ENCODE data around the gene SLCO3A1. TPM values are rescaled to one million over a fixed set of nuclear protein-coding genes. Genes with fewer than 3 reads are reported as not detected.
"Not testable (repeated sequence)": the region's sequence is repeated elsewhere in the genome, so short reads cannot be mapped to it uniquely, and the experiment has no call there.

SLCO3A1 gene
- total and polyA plus RNA-seq, 2 experiments from 2014 or later: 35.5 to 71.9 TPM

- Histone ChIP-seq H3K4me1 (ENCODE audit: low read depth) (peaks cover 3% of the 10 kb centered on the region), H3K4me3 (no peak overlapping the region), H3K36me3 (no peaks in the 10 kb centered on the region), H3K27me3 (no peaks in the 10 kb centered on the region), H3K9me3 (ENCODE audit: low read depth) (no peaks in the 10 kb centered on the region), H3K27ac (no peak overlapping the region)
- no peak for TF ChIP-seq CTCF (IDR thresholded peaks at IDR 0.05; ENCODE audit: low read depth, low read length)
- DNase-seq (ENCODE audit: low read depth in 1 of 2, low spot score in 1 of 2): peak in 1 of 2 donors; percentile 76
Measured at GRCh38 chr15:92069308-92070250, 216.1 kb downstream of the SLCO3A1 start.

DNA sequence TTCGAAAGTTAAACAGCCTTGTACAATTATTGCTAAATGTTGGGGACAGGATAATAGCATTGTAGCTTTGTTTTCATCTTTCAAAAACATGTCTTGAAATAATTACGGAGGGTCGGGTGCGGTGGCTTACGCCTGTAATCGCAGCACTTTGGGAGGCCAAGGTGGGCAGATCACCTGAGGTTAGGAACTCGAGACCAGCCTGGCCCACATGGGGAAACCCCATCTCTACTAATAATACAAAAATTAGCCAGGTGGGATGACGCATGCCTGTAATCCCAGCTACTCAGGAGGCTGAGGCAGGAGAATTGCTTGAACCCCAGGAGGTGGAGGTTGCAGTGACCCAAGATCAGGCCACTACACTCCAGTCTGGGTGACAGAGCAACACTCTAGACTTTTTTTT, 216.7 kb downstream of the SLCO3A1 start:
- H3K27me3 ChIP-seq; H3K36me3 ChIP-seq; DNase-seq (ENCODE audit: low read depth in 1 of 2, low spot score in 1 of 2); H3K27ac ChIP-seq; H3K9me3 ChIP-seq (ENCODE audit: low read depth); H3K4me1 ChIP-seq (ENCODE audit: low read depth); H3K4me3 ChIP-seq: not testable (repeated sequence)

DNA sequence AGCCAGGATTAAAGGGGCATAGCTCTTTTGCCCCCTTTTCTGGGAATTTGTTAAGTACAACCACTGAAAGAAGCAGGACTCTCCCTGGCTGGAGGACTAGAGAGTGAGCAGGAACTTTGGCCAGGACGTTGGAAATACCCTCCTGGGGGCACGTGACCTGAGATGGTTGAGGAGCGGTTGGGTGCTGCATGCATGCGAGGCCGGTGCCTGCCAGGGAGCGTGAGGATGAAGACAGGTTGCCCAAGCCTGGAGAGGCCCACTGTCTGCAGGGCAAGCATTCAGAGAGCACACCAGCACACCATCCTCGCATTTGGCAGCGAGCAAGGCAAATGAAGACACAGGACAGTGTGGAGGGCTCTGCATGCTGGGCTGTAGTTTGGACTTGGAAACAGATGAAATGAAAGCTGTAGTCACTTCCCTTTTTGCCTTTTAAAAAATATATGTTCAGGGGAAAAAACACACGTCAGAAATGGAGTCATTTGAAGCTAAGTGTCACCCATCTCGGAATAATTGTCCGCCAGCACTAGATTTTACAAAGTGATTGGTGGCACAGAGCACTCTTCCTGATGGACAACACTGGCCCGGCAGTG, 217.6 kb downstream of the SLCO3A1 start:
- H3K4me3 ChIP-seq: no peak overlapping the region

GRCh38 chr15:92073044-92073785, 219.7 kb downstream of the SLCO3A1 start:
- H3K36me3 ChIP-seq: no peaks in the 10 kb centered on the region
- no peak for TF ChIP-seq CTCF (IDR thresholded peaks at IDR 0.05; ENCODE audit: low read depth, low read length)
- peak in 1 of 2 donors; percentile 59 for DNase-seq (ENCODE audit: low read depth in 1 of 2, low spot score in 1 of 2)
- H3K4me1 ChIP-seq (ENCODE audit: low read depth): peaks cover 5% of the 10 kb centered on the region
- H3K9me3 ChIP-seq (ENCODE audit: low read depth): no peaks in the 10 kb centered on the region
- no peaks in the 10 kb centered on the region for H3K27me3 ChIP-seq
- H3K27ac ChIP-seq: no peak overlapping the region
- H3K4me3 ChIP-seq: no peak overlapping the region

More for the DNA sequence above, 217.6 kb downstream of the SLCO3A1 start:
- Histone ChIP-seq H3K9me3 (ENCODE audit: low read depth) (no peaks in the 10 kb centered on the region), H3K4me1 (ENCODE audit: low read depth) (peaks cover 5% of the 10 kb centered on the region), H3K27ac (no peak overlapping the region), H3K27me3 (no peaks in the 10 kb centered on the region), H3K36me3 (no peaks in the 10 kb centered on the region)
- no peak for TF ChIP-seq CTCF (IDR thresholded peaks at IDR 0.05; ENCODE audit: low read depth, low read length)
- no peak for DNase-seq (ENCODE audit: low read depth in 1 of 2, low spot score in 1 of 2)

GRCh38 chr15:92074101-92074500, 220.6 kb downstream of the SLCO3A1 start:
- Histone ChIP-seq H3K9me3 (ENCODE audit: low read depth) (no peaks in the 10 kb centered on the region), H3K4me1 (ENCODE audit: low read depth) (peaks cover 5% of the 10 kb centered on the region), H3K4me3 (no peak overlapping the region), H3K27ac (no peak overlapping the region), H3K27me3 (no peaks in the 10 kb centered on the region), H3K36me3 (no peaks in the 10 kb centered on the region)
- DNase-seq (ENCODE audit: low read depth in 1 of 2, low spot score in 1 of 2): no peak
- TF ChIP-seq CTCF (IDR thresholded peaks at IDR 0.05; ENCODE audit: low read depth, low read length): no peak
